Heart right ventricle (tissue), 16 donors: ENCODE measurements around the gene GPR142. TPM values are rescaled to one million over a fixed set of nuclear protein-coding genes. Genes with fewer than 3 reads are reported as not detected.

Source experiments
- ATAC-seq, 8 donors: fragments of 200-7000 bp; cut with Tn5 transposase; one replicate each; pipeline ENCODE4 v1.9.1; 2020; ENCODE audit warnings: mild to moderate bottlenecking in 8 of 8, moderate library complexity in 8 of 8, moderate number of reproducible peaks in 1 of 8
- DNase-seq, 2 donors: peaks; one replicate each; pipeline ENCODE4 v3.0.0-alpha.2; 2020
- H3K27ac ChIP-seq, 10 donors: fragments of 200-600 bp; sonication (generic) in 2 of 10; one replicate each; pipeline versions ENCODE4 v1.5.0 to v1.8.0; 2020 to 2022; ENCODE audit warnings: mild to moderate bottlenecking in 3 of 10
- H3K27me3 ChIP-seq, 7 donors: fragments of 200-600 bp; one replicate each; pipeline ENCODE4 v1.8.0; 2021 to 2022; ENCODE audit warnings: mild to moderate bottlenecking in 2 of 7
- H3K36me3 ChIP-seq, 9 donors: fragments of 200-600 bp; sonication (generic) in 1 of 9; one replicate each; pipeline versions ENCODE4 v1.5.0 to v1.8.0; 2020 to 2022; ENCODE audit warnings: mild to moderate bottlenecking in 2 of 9
- H3K4me1 ChIP-seq, 9 donors: fragments of 200-600 bp; sonication (generic) in 1 of 9; one replicate each; pipeline versions ENCODE4 v1.5.0 to v1.8.0; 2020 to 2022; ENCODE audit warnings: mild to moderate bottlenecking in 4 of 9
- H3K4me3 ChIP-seq, 10 donors: fragments of 200-600 bp; sonication (generic) in 2 of 10; one replicate each; pipeline versions ENCODE4 v1.5.0 to v1.8.0; 2020 to 2022; ENCODE audit warnings: mild to moderate bottlenecking in 7 of 10, moderate library complexity in 2 of 10
- H3K9me3 ChIP-seq, 11 donors: fragments of 200-600 bp in 10 of 11; sonication (generic) in 2 of 11; one replicate each; pipeline versions ENCODE4 v1.5.0 to v1.8.0; 2013 to 2022; ENCODE audit warnings: mild to moderate bottlenecking in 2 of 11, control low read depth in 1 of 11, moderate library complexity in 1 of 11
- WGBS, 2 donors: extraction: QIAGEN DNeasy Blood & Tissue Kit; methylation state at CpG; one replicate each; pipeline ENCODE4 v1.1.7; 2013; ENCODE audit warnings: inconsistent platforms in 1 of 2; 5-methylcytosine and 5-hydroxymethylcytosine counted together
- intact Hi-C, 10 donors: fragments of 100-400 bp; cut with DNase I; formaldehyde crosslinking; loops; one replicate each; pipeline versions ENCODE4 v1.11.1 to v1.14.2; 2022
- polyA plus RNA-seq, 2 donors: library from polyadenylated mRNA; stranded (reverse); fragments of 200-250 nt; gene quantifications; one replicate each; pipeline ENCODE4 v1.2.3, GENCODE V29; 2013
- total RNA-seq, 10 donors: library from RNA; stranded (reverse); fragmentation: NEBNext Ultra II Directional in 3 of 10; extraction: Animal tissue kit (Norgen Biotek cat#: 25700) in 3 of 10; gene quantifications; one replicate each; pipeline versions ENCODE4 v1.2.1 to v1.2.4, GENCODE V29; 2021 to 2023
- TF ChIP-seq, protein P1 (sequence below), 9 donors: fragments of 200-600 bp; sonication (generic) in 2 of 9; IDR thresholded peaks; one replicate each; pipeline versions ENCODE4 v1.5.0 to v1.8.0; 2021 to 2022; ENCODE audit warnings: antibody characterized with exemption in 9 of 9, mild to moderate bottlenecking in 5 of 9, moderate library complexity in 1 of 9
- donor health status: Arrhythmogenic right ventricular cardiomyopathy.
- donor health status: ischemic (EF 13 %, LVEDD 7.1; RV severe dilation, severe dysfunction).
- donor health status: healthy with polysubstance abuse.
- donor health status: DM: no; HTN: yes; CAD: no.
- donor health status: DM: no; HTN: no; CAD: no.
- donor health status: ischemic (EF 25% LVEDD 6.9; RV normal size, moderate dysfunction).
- donor health status: ischemic (EF 25% LVEDD 5.7; RV mildly dilated, moderate dysfunction).
- donor health status: healthy.
- donor health status: DM: yes; HTN: yes; CAD: no.
- donor health status: Ischemic cardiomyopathy.
- donor health status: ischemic (EF 35%, LVEDD 5.7; RV mildly dilated, moderate dysfunction).
- donor health status: nonischemic (EF 11% LVEDD 7.7; RV severe dilation, severe dysfunction).
- donor health status: DM: yes; HTN: yes; CAD: no.
- donor health status: PGD.
- donor health status: ischemic (EF 29% LVEDD 5.4; RV normal size, mild dysfunction).
- donor health status: nonischemic (EF 23%, LVEDD 6.1; RV moderate dilation, normal function).

Gene GPR142
- total and polyA plus RNA-seq, 12 donors, result 0.70 TPM; not detected in 11

DNA sequence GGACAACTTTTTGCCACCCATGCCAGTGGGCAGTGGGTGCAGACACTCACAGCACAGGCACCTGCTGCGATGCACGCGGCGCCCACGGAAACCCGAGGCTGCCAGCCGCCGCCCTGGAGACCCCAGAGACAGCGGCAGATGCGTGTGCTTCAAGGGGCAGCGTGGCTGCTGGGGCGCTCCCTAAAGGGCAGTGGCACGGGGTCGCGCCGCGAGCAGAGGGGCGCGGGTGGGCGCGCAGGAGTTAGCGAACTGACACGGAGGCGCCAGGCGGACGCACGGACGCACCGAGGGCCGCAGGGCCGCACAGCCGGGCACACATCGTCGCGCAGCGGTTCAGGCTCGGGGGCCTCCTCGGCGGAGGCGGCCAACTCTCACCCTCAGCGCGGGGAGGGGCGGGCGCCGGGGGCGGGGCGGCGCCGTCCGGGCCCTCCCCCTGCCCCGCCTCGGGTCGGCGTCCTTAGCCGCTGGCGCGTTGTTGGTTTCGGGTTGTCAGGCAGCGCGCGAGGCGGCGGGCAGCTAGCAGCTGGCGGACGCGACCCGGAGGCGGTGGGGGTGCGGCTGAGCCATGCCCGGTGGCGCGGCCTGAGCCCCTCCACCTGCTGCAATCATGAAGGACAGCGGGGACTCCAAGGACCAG, 41.4 kb upstream of the GPR142 start, which contains the start of gene KIF19:
TSS of gene KIF19 (plus strand) at position 484 of the 637 bp plus-strand sequence. CDS start at position 608, 124 bp downstream.
- WGBS, 2 donors, result 2 to 3% methylated on average over 61 to 73 of the region's 73 CpGs
- Histone ChIP-seq H3K4me3 (peak within 1 kb of the TSS; percentile 33 to 61 (median 48)), H3K36me3 (no peaks in the 10 kb centered on the region), H3K27me3 (peaks cover 0 to 26% (median 0%) of the 10 kb centered on the region in 7 donors), H3K4me1 (peaks cover 10 to 22% (median 18%) of the 10 kb centered on the region in 9 donors), H3K9me3 (no peaks in the 10 kb centered on the region), H3K27ac (peak within 1 kb of the TSS in 9 of 10 donors; percentile 9 to 62 (median 46))
- TF ChIP-seq, protein P1, sequence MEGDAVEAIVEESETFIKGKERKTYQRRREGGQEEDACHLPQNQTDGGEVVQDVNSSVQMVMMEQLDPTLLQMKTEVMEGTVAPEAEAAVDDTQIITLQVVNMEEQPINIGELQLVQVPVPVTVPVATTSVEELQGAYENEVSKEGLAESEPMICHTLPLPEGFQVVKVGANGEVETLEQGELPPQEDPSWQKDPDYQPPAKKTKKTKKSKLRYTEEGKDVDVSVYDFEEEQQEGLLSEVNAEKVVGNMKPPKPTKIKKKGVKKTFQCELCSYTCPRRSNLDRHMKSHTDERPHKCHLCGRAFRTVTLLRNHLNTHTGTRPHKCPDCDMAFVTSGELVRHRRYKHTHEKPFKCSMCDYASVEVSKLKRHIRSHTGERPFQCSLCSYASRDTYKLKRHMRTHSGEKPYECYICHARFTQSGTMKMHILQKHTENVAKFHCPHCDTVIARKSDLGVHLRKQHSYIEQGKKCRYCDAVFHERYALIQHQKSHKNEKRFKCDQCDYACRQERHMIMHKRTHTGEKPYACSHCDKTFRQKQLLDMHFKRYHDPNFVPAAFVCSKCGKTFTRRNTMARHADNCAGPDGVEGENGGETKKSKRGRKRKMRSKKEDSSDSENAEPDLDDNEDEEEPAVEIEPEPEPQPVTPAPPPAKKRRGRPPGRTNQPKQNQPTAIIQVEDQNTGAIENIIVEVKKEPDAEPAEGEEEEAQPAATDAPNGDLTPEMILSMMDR (IDR thresholded peaks at IDR 0.05), result no peak
- DNase-seq (peak; percentile 33 to 65), ATAC-seq (peak; percentile 74 to 89 (median 80))
- intact Hi-C loops, result no loop called here

DNA sequence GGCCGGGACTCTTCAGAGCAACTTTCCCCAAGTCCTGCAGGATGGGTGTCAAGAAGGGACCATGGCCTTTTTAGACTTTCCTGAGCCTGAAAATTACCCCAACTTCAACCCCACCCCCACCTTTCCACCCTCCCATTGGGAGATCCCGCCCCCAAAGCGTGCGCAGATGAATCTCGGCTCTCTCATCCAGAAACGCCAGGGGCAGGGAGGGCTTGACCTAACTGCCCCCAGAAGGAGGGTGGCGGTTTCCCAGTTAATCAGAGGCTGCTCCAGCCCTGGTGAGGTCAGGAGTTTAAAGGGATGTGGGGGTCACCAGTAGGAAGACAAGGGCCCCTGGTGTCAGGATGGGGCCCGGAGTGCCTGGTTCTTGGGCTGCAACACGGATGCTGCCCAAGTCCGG, 40.8 kb upstream of the GPR142 start:
- peaks cover 0 to 26% (median 0%) of the 10 kb centered on the region in 7 donors for H3K27me3 ChIP-seq
- WGBS, 2 donors, result 33 to 42% methylated on average over 10 of the region's 10 CpGs
- peak overlapping the region in 1 of 10 donors; percentile 46 for H3K27ac ChIP-seq
- peaks cover 10 to 22% (median 18%) of the 10 kb centered on the region in 9 donors for H3K4me1 ChIP-seq
- H3K9me3 ChIP-seq, result no peaks in the 10 kb centered on the region
- peak overlapping the region; percentile 33 to 61 (median 48) for H3K4me3 ChIP-seq
- TF ChIP-seq, protein P1 (IDR thresholded peaks at IDR 0.05), result no peak
- intact Hi-C loops, result no loop called here
- no peaks in the 10 kb centered on the region for H3K36me3 ChIP-seq
- ATAC-seq (no peak), DNase-seq (no peak)

DNA sequence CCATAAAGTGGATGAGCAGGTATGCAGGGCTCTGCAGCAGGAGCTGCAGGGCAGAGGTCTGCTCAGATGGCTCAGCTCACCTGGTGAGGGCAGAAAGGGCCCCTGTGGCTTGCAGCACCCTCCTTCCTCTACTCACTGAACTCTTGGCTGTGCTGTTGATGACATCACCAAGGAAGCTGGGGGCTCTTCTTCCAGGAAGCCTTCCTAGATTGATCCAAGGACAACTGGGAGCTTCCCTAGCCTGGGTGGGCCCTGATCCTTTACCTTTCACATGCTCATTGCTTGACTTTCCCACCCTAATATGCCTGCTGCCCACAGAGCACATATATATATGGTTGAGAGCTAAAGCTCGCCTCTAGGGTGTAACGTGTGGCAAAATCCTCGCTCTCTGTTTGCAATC, 38.8 kb upstream of the GPR142 start:
- H3K27me3 ChIP-seq, result peaks cover 0 to 26% (median 0%) of the 10 kb centered on the region in 7 donors

DNA sequence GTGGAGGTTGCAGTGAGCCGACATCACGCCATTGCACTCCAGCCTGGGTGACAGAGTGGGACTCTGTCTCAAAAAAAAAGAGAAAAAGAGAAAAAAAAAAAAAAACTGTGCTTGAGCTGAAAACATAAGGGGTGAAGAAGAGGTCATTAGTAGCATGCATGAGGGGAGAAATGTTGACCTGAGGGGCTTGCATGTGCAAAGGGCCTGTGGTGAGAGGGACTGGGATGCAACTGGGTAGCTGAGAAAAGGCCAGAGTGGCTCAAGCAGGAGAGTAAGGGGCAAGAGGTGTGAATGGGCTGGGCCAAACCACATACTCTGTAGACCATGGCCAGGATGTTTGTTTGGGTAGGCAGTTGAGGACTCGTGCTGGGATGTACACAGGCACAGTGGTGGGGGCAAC, 37.9 kb upstream of the GPR142 start:
- no peak for ATAC-seq
- Histone ChIP-seq H3K4me1 (peaks cover 10 to 22% (median 18%) of the 10 kb centered on the region in 9 donors), H3K36me3 (no peaks in the 10 kb centered on the region), H3K27ac (no peak overlapping the region), H3K4me3 (no peak overlapping the region), H3K9me3 (peaks cover 0 to 2% (median 0%) of the 10 kb centered on the region in 11 donors), H3K27me3 (peaks cover 0 to 26% (median 0%) of the 10 kb centered on the region in 7 donors)
- 76 to 78% methylated on average over 3 of the region's 3 CpGs for WGBS, 2 donors
- intact Hi-C loops, result no loop called here
- TF ChIP-seq, protein P1 (IDR thresholded peaks at IDR 0.05), result no peak
- DNase-seq, result no peak

More for the DNA sequence above, 38.8 kb upstream of the GPR142 start:
- intact Hi-C loops, result no loop called here
- ATAC-seq (no peak), DNase-seq (no peak)
- H3K36me3 ChIP-seq, result no peaks in the 10 kb centered on the region
- no peaks in the 10 kb centered on the region for H3K9me3 ChIP-seq
- TF ChIP-seq, protein P1 (IDR thresholded peaks at IDR 0.05), result no peak
- 96 to 97% methylated on average over 3 of the region's 3 CpGs for WGBS, 2 donors
- H3K4me3 ChIP-seq, result no peak overlapping the region
- peaks cover 10 to 22% (median 18%) of the 10 kb centered on the region in 9 donors for H3K4me1 ChIP-seq
- H3K27ac ChIP-seq, result no peak overlapping the region
